ENCODE data around the gene ARID3A.

ARID3A gene

GRCh38 chr19:912181-913079, 13.4 kb upstream of the ARID3A start:
- DNase-seq, result peak in 1 of 14 donors; percentile 57

DNA sequence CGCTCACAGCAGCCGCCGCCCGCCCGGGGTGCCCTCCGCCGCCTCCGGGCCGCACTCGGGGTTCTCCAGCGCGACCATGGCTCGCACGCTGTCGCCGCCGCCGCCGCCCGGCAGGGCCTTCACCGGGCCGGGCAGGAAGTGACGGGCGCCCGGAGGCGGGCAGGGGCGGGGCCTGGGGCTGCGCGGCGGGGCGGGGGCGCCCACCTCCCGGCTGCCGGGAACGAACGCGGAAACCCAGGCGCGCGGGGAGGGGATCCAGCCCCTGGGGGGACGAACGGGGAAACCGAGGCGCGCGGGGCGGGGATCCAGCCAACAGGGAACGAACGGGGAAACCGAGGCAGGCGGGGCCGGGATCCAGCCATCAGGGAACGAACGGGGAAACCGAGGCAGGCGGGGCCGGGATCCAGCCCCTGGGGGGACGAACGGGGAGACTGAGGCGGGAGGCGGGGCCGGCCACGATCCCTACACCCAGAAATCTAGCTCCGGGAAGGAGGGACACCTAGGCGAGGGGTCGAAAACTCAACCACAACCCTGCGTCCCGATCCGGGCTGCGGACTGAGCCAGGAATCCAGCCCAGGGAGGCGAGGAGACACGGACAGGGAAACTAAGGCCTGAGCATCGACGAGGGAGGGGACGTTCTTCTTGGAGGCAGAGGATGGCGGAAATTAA, 12.6 kb upstream of the ARID3A start, which contains the start of gene R3HDM4:
R3HDM4 (minus strand) TSS at position 140 of the 669 bp plus-strand sequence; CDS start at position 78, 62 bp downstream.
- DNase-seq, result peak in 13 of 14 donors; percentile 23 to 80 (median 46)

- DNase-seq, result no peak
Observed at GRCh38 chr19:916645-917322, 9.1 kb upstream of the ARID3A start.

DNA sequence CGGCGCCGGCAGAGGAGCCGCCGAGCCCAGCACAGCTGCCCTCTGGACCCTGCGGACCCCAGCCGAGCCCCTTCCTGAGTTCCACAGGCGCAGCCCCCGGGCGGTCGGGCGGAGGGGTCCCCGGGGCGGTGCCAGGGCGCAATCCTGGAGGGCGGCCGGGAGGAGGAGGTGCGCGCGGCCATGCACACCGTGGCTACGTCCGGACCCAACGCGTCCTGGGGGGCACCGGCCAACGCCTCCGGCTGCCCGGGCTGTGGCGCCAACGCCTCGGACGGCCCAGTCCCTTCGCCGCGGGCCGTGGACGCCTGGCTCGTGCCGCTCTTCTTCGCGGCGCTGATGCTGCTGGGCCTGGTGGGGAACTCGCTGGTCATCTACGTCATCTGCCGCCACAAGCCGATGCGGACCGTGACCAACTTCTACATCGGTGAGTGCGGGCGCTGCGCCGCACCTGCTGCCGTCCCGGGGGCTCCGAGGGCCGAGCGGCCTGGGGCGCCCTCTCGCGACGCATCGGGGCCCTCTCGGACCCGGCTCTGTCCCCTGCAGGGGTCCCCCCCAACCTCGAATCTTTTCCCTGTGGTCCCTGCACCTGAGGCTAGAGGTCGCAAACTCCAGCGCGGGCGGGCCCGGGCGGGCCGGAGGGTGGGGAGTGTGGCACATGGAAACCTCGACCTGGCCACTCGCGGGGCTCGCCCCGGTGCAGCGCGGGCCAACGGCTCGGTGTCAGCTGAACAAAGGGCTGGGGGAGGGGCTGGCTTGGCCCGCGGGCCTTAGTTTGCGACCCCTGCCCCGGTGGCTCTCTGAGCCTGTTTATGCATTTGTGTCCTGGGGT, 8.3 kb upstream of the ARID3A start, which contains the start of gene KISS1R:
KISS1R (plus strand) TSS at position 11 of the 829 bp plus-strand sequence; CDS start at position 181, 170 bp downstream.
- DNase-seq, result no peak

- DNase-seq, result no peak
Observed at GRCh38 chr19:918152-918437, 7.7 kb upstream of the ARID3A start.

- DNase-seq, result no peak
Observed at GRCh38 chr19:918481-919198, 7.2 kb upstream of the ARID3A start.

GRCh38 chr19:919199-920050, 6.4 kb upstream of the ARID3A start:
- no peak for DNase-seq

DNA sequence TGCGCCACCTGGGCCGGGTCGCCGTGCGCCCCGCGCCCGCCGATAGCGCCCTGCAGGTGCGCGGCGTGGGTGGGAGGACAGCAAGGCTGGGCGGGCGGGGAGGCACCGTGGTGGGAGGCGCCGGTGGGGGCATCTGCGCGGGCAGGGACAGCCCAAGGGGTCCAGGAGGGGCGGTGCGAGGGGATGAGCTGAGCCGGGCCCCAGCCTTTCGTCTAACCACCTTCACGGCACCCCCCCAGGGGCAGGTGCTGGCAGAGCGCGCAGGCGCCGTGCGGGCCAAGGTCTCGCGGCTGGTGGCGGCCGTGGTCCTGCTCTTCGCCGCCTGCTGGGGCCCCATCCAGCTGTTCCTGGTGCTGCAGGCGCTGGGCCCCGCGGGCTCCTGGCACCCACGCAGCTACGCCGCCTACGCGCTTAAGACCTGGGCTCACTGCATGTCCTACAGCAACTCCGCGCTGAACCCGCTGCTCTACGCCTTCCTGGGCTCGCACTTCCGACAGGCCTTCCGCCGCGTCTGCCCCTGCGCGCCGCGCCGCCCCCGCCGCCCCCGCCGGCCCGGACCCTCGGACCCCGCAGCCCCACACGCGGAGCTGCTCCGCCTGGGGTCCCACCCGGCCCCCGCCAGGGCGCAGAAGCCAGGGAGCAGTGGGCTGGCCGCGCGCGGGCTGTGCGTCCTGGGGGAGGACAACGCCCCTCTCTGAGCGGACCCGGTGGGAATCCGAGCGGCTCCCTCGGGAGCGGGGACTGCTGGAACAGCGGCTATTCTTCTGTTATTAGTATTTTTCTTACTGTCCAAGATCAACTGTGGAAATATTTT, 5.6 kb upstream of the ARID3A start:
- no peak for DNase-seq

DNA sequence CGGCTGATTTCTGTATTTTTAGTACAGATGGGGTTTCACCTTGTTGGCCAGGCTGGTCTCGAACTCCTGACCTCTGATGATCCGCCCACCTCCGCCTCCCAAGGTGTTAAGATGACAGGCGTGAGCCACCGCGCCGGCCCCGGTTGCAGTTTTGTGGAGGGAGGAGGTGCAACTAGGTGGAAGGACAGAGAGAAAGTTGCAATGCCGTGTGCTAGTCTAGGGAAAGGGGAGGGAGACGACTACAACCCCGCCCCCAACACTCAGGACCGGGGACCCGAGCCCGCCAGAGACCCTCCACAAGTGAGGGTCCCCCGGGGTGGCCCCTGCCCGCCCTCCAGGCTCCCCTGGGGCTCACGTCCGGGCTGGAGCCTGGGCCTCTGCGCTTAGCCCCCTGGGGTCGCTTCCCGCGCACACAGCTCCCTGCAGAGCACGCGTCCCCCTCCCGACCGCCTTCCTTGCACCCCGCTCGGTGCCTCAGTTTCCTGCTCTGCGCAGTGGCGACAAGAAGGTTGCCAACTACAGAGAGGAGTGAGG, 1.2 kb upstream of the ARID3A start:
- no peak for DNase-seq

- DNase-seq, result peak in 3 of 14 donors; percentile 44 to 81 (median 75)
Observed at GRCh38 chr19:925087-925525, 729 bp upstream of the ARID3A start.

GRCh38 chr19:926323-926588, 421 bp downstream of the ARID3A start:
- DNase-seq, result no peak

GRCh38 chr19:926589-927350, 935 bp downstream of the ARID3A start:
- peak in 2 of 14 donors; percentile 48 to 50 for DNase-seq

GRCh38 chr19:927351-927779, 1.5 kb downstream of the ARID3A start:
- peak in 1 of 14 donors; percentile 33 for DNase-seq

- DNase-seq, result no peak
Observed at GRCh38 chr19:927780-928401, 2.1 kb downstream of the ARID3A start.

GRCh38 chr19:928471-929202, 2.8 kb downstream of the ARID3A start:
- peak in 1 of 14 donors; percentile 34 for DNase-seq

DNA sequence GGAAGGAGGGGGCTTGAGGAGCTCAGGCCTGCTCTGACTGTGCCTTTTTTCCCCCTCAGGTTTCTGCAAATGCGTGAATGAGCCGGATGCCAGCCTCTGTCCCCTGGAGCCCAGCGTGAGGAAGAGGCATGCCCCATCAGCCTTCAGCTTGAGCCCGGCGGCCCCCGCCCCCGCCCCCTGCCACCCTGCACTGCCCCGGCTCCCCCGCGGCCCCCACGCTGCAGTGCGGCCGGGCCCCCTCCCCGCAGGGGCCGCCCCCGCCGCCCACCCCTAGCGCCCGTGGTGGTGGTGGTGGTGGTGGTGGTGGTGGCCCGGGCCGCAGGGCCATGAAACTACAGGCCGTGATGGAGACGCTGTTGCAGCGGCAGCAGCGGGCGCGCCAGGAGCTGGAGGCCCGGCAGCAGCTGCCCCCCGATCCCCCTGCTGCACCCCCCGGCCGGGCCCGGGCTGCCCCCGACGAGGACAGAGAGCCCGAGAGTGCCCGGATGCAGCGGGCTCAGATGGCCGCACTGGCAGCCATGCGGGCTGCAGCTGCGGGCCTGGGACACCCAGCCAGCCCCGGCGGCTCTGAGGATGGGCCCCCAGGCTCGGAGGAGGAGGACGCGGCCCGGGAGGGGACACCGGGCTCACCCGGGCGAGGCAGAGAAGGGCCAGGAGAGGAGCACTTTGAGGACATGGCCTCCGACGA, 3.5 kb downstream of the ARID3A start:
- no peak for DNase-seq

- no peak for DNase-seq
Observed at GRCh38 chr19:929891-930258, 4.0 kb downstream of the ARID3A start.
